Uterus (tissue), 4 donors: ENCODE results near the gene SNTG2. TPM values are rescaled to one million over a fixed set of nuclear protein-coding genes. Genes with fewer than 3 reads are reported as not detected.

Source experiments
- DNase-seq, 2 donors: peaks; one replicate each; pipeline ENCODE4 v3.0.0-alpha.2; 2019 to 2020
- H3K27ac ChIP-seq, 2 donors: fragments of 200-600 bp; sonication (generic); 1 replicate in 1 of 2; 2 replicates in 1 of 2; pipeline ENCODE4 v1.5.1; 2016 to 2018
- H3K27me3 ChIP-seq, 2 donors: fragments of 200-600 bp; sonication (generic); one replicate each; pipeline ENCODE4 v1.5.1; 2018 to 2019; ENCODE audit warnings: control low read depth in 1 of 2
- H3K36me3 ChIP-seq, 2 donors: fragments of 200-600 bp; sonication (generic); one replicate each; pipeline ENCODE4 v1.5.1; 2019; ENCODE audit warnings: control low read depth in 1 of 2
- H3K4me1 ChIP-seq, 2 donors: fragments of 200-600 bp; sonication (generic); one replicate each; pipeline ENCODE4 v1.5.1; 2018 to 2019; ENCODE audit warnings: control low read depth in 1 of 2
- H3K4me3 ChIP-seq, 2 donors: fragments of 200-600 bp; sonication (generic); 1 replicate in 1 of 2; 2 replicates in 1 of 2; pipeline ENCODE4 v1.5.1; 2018 to 2019; ENCODE audit warnings: mild to moderate bottlenecking in 1 of 2
- H3K9me3 ChIP-seq, 2 donors: fragments of 200-600 bp; sonication (generic); one replicate each; pipeline ENCODE4 v1.5.1; 2019; ENCODE audit warnings: control low read depth in 1 of 2
- POLR2A ChIP-seq, 2 donors: fragments of 450-650 bp; IDR thresholded peaks; one replicate each; pipeline ENCODE4 v1.6.1; 2016; ENCODE audit warnings: antibody characterized with exemption in 2 of 2, mild to moderate bottlenecking in 1 of 2, moderate library complexity in 1 of 2
- intact Hi-C: fragments of 100-400 bp; cut with DNase I; formaldehyde crosslinking; loops from one replicate; pipeline ENCODE4 v1.15.1; 2023; ENCODE audit warnings: low total_unique reads
- total RNA-seq, 4 donors: library from RNA; depleted of rRNA in 3 of 4; stranded (reverse); fragments of >200 nt in 3 of 4; gene quantifications; one replicate each; pipeline versions ENCODE4 v1.1.0 to v1.2.4, GENCODE V29; 2014 to 2023
- TF ChIP-seq, protein P1 (sequence below), 4 experiments: fragments of 200-600 bp in 2 of 4; fragments of 450-650 bp in 2 of 4; sonication (generic) in 2 of 4; IDR thresholded peaks; one replicate each; pipeline ENCODE4 v1.5.1; 2016 to 2019; ENCODE audit warnings: antibody characterized with exemption in 4 of 4, mild to moderate bottlenecking in 2 of 4, moderate library complexity in 1 of 4
- donor health status: DM: yes; HTN: yes; CAD: no.

The SNTG2 gene
- total RNA-seq, 4 donors from 2014 or later: 3.2 to 46.2 (median 31.4) TPM

DNA sequence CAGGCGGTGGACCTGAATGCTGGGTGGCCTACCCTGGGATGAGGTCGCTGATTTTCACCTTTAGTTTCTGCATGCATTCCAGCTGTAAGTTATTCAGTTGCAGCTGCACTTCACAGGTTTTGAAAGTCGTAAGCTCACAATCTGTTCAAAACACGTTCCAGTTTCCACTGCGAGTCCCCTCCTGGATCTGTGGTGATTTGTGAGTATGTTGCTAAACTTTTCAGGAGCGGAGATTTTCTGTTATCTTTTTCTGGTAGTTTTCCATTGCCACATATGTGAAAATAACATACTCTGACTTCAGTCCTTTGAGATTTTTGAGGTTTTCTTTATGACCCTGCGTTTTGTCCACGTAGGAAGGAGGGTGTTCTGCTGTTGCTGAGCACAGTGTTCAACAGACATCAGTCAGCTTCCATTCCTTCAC is 102.1 kb downstream of the SNTG2 start:
- H3K9me3 ChIP-seq: no peaks in the 10 kb centered on the region
- no peak overlapping the region for H3K27ac ChIP-seq
- intact Hi-C loops: no loop called here

GRCh38 chr2:1053786-1054185 is 103.1 kb downstream of the SNTG2 start:
- no peak overlapping the region for H3K4me3 ChIP-seq
- no peak for DNase-seq
- no peaks in the 10 kb centered on the region for H3K27me3 ChIP-seq
- no peaks in the 10 kb centered on the region for H3K4me1 ChIP-seq
- no peak overlapping the region for H3K27ac ChIP-seq
- TF ChIP-seq, protein P1, sequence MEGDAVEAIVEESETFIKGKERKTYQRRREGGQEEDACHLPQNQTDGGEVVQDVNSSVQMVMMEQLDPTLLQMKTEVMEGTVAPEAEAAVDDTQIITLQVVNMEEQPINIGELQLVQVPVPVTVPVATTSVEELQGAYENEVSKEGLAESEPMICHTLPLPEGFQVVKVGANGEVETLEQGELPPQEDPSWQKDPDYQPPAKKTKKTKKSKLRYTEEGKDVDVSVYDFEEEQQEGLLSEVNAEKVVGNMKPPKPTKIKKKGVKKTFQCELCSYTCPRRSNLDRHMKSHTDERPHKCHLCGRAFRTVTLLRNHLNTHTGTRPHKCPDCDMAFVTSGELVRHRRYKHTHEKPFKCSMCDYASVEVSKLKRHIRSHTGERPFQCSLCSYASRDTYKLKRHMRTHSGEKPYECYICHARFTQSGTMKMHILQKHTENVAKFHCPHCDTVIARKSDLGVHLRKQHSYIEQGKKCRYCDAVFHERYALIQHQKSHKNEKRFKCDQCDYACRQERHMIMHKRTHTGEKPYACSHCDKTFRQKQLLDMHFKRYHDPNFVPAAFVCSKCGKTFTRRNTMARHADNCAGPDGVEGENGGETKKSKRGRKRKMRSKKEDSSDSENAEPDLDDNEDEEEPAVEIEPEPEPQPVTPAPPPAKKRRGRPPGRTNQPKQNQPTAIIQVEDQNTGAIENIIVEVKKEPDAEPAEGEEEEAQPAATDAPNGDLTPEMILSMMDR (IDR thresholded peaks at IDR 0.05): no peak
- TF ChIP-seq POLR2A (IDR thresholded peaks at IDR 0.05): no peak
- intact Hi-C loops: no loop called here
- no peaks in the 10 kb centered on the region for H3K36me3 ChIP-seq
- no peaks in the 10 kb centered on the region for H3K9me3 ChIP-seq

More for the DNA sequence above, 102.1 kb downstream of the SNTG2 start:
- no peak for TF ChIP-seq POLR2A (IDR thresholded peaks at IDR 0.05)
- TF ChIP-seq, protein P1 (IDR thresholded peaks at IDR 0.05): no peak
- Histone ChIP-seq H3K4me3 (no peak overlapping the region), H3K36me3 (no peaks in the 10 kb centered on the region), H3K27me3 (no peaks in the 10 kb centered on the region), H3K4me1 (no peaks in the 10 kb centered on the region)
- no peak for DNase-seq

DNA sequence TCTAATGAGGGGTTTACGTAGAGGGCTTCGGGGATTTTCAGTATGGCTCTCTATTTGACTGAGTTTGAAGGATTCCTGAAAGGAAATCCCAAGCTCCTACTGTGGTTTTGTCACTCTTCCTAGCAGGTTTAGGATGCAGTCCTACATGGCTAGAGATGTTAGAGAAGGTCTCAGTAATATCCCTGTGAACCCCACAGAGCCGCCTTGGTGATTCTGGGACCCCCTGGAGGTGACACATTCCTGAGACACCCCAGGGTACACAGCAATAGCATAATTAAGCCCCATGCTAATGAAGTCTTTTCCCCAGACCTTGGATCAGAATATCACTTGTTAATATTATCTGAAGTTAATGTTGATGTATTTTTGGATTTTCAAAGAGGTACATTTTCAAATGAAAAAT is 103.8 kb downstream of the SNTG2 start:
- Histone ChIP-seq H3K9me3 (no peaks in the 10 kb centered on the region), H3K4me1 (no peaks in the 10 kb centered on the region), H3K4me3 (no peak overlapping the region), H3K36me3 (no peaks in the 10 kb centered on the region), H3K27ac (no peak overlapping the region), H3K27me3 (no peaks in the 10 kb centered on the region)
- intact Hi-C loops: no loop called here
- TF ChIP-seq, protein P1 (IDR thresholded peaks at IDR 0.05): no peak
- no peak for TF ChIP-seq POLR2A (IDR thresholded peaks at IDR 0.05)
- no peak for DNase-seq

DNA sequence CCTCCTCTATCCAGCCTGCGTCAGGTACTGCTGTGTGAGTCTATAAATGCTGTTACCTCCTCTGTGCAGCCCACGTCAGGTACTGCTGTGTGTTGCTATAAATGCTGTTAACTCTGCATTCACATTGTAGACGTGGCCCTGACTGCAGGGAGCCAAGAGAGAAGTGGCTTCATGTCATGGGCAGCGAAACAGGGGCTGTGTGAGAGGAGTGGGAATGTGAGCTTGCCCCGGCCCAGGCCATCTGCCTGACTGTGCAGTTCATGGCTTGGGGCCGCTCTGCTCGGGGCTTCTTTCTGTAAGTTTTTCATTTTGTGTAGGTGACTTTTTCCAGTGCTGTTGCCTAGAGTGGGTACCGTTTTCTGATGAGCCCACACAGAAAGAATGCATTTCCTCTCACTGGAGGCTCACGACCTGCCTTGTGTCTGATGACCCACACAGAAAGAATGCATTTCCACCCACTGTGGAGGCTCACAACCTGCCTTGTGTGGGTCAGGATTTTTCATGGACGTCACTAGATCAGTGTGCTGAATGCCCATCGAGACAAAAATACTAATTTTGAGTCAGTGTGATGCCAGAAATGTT is 104.5 kb downstream of the SNTG2 start:
- no peak for DNase-seq
- Histone ChIP-seq H3K27ac (no peak overlapping the region), H3K36me3 (no peaks in the 10 kb centered on the region), H3K27me3 (no peaks in the 10 kb centered on the region), H3K4me3 (no peak overlapping the region), H3K9me3 (no peaks in the 10 kb centered on the region), H3K4me1 (no peaks in the 10 kb centered on the region)
- intact Hi-C loops: no loop called here
- TF ChIP-seq, protein P1 (IDR thresholded peaks at IDR 0.05): no peak
- TF ChIP-seq POLR2A (IDR thresholded peaks at IDR 0.05): no peak

DNA sequence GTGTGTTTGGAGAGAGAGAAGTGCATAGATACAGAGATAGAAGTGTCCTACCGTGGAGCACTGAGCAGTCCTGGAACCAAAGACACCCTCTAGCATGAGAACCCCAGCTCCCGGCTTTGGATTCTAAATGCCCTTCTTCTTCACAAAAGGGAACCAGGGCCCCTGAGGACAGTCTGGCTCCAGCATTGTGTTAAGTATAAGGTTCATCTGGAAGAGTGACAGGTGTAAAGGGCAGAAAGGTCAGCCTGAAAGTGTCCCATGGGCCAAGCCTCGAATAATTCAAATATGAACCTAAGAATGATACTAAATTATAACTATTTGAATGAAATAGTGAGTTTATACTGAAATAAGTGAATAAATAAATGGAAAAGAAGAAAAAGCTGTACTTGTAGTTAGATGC is 109.7 kb downstream of the SNTG2 start:
- H3K9me3 ChIP-seq: no peaks in the 10 kb centered on the region
- H3K4me3 ChIP-seq: no peak overlapping the region
- TF ChIP-seq, protein P1 (IDR thresholded peaks at IDR 0.05): no peak
- no peak for TF ChIP-seq POLR2A (IDR thresholded peaks at IDR 0.05)
- no peaks in the 10 kb centered on the region for H3K27me3 ChIP-seq
- no peaks in the 10 kb centered on the region for H3K36me3 ChIP-seq
- no peaks in the 10 kb centered on the region for H3K4me1 ChIP-seq
- no peak for DNase-seq
- no peak overlapping the region for H3K27ac ChIP-seq
- intact Hi-C loops: no loop called here
